ENCODE data around the gene CAMKV.
A peak's percentile ranks its signal among the peaks of the same experiment; 100 is the strongest.

The CAMKV gene

GRCh38 chr3:49895791-49896190, 26.1 kb upstream of the CAMKV start:
- DNase-seq: no peak

- no peak for DNase-seq
Measured at GRCh38 chr3:49889296-49889695, 19.6 kb upstream of the CAMKV start.

- DNase-seq: no peak
Measured at GRCh38 chr3:49886922-49887265, 17.2 kb upstream of the CAMKV start.

GRCh38 chr3:49883998-49884397, 14.3 kb upstream of the CAMKV start:
- no peak for DNase-seq

GRCh38 chr3:49882166-49882565, 12.5 kb upstream of the CAMKV start:
- no peak for DNase-seq

- no peak for DNase-seq
Measured at GRCh38 chr3:49880581-49881315, 11.0 kb upstream of the CAMKV start.

GRCh38 chr3:49879721-49880120, 10.0 kb upstream of the CAMKV start:
- no peak for DNase-seq

- no peak for DNase-seq
Measured at GRCh38 chr3:49878686-49879085, 9.0 kb upstream of the CAMKV start.

- no peak for DNase-seq
Measured at GRCh38 chr3:49877716-49878115, 8.0 kb upstream of the CAMKV start.

- DNase-seq: no peak
Measured at GRCh38 chr3:49876567-49876966, 6.9 kb upstream of the CAMKV start.

GRCh38 chr3:49873623-49874022, 3.9 kb upstream of the CAMKV start:
- no peak for DNase-seq

GRCh38 chr3:49872801-49873281, 3.1 kb upstream of the CAMKV start:
- DNase-seq: peak in 1 of 2 donors; percentile 7

- no peak for DNase-seq
Measured at GRCh38 chr3:49871531-49872153, 1.9 kb upstream of the CAMKV start.

GRCh38 chr3:49868862-49869466, 742 bp downstream of the CAMKV start:
- DNase-seq: no peak

- DNase-seq: peak in 1 of 2 donors; percentile 6
Measured at GRCh38 chr3:49867871-49868321, 1.8 kb downstream of the CAMKV start.

- DNase-seq: no peak
Measured at GRCh38 chr3:49867400-49867799, 2.3 kb downstream of the CAMKV start.

GRCh38 chr3:49865198-49865784, 4.4 kb downstream of the CAMKV start:
- DNase-seq: no peak

GRCh38 chr3:49864505-49864904, 5.2 kb downstream of the CAMKV start:
- no peak for DNase-seq

- no peak for DNase-seq
Measured at GRCh38 chr3:49859576-49860305, 10.0 kb downstream of the CAMKV start.

- peak; percentile 95 to 96 for DNase-seq
Measured at GRCh38 chr3:49856181-49857005, 13.3 kb downstream of the CAMKV start, which contains the start of gene TRAIP. Gene TRAIP, minus strand, starts transcription at chr3:49856564. Its CDS starts 111 bp downstream, at chr3:49856453.

GRCh38 chr3:49855662-49856061, 14.0 kb downstream of the CAMKV start:
- no peak for DNase-seq

- no peak for DNase-seq
Measured at GRCh38 chr3:49845694-49846093, 24.0 kb downstream of the CAMKV start.

All from stimulated activated CD4-positive, alpha-beta T cell treated with anti-CD3 and anti-CD28 coated beads, Interleukin-2, amount 100 ng/mL, for 48 hours (primary cell).